CD4-positive, alpha-beta T cell treated with Interferon alpha-2 for 1 hour (primary cell): Measurements from ENCODE around the gene FLRT2.

Source experiments
- DNase-seq, 2 donors: peaks; one replicate each; pipeline ENCODE4 v3.0.0-alpha.2; 2020 to 2022

Gene FLRT2

GRCh38 chr14:85601690-85602089 is 71.7 kb downstream of the FLRT2 start:
- DNase-seq: no peak

GRCh38 chr14:85602345-85602744 is 72.4 kb downstream of the FLRT2 start:
- no peak for DNase-seq

GRCh38 chr14:85604021-85604420 is 74.1 kb downstream of the FLRT2 start:
- DNase-seq: no peak

DNA sequence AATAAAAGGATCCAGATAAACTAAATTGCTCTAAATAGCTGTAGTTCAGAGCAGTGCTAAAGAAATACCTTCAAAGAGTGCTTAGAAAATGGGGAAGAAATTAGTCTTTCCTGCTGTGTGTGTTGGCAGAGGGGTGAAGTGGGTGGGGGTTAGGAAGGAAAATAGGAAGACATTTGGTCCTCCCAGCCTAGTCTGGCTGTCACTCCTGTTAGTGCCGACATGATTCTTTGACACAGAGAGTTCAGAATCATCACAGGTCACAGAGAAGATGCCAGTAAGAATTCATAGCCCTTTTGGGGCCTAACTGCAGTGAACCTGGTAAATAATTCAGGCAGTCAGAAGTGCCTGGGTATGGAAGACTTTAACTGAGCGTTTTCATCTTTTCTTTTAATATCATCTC is 74.8 kb downstream of the FLRT2 start:
- DNase-seq: no peak

- DNase-seq: no peak
Measured at GRCh38 chr14:85607651-85608081, 77.7 kb downstream of the FLRT2 start.

GRCh38 chr14:85613496-85613895 is 83.6 kb downstream of the FLRT2 start:
- DNase-seq: no peak

GRCh38 chr14:85616386-85616885 is 86.5 kb downstream of the FLRT2 start:
- no peak for DNase-seq

DNA sequence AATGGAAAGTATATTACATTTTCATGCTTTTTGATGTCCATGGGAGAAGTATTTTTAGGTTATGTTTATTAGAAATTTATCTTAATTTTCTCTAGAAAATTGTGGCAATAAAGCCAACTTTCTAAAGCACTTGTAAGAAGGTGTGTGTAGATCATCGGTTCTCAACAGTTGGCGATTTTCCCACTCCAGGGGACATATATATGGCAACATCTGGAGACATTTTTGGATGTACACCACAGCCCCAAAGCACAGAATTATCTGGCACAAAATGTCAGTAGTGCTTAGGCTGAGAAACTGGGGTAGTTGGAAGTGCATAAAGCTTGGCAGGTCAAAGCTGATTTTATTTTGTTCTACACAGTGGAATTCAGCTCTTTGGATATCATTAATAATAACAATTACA is 86.9 kb downstream of the FLRT2 start:
- DNase-seq: no peak

DNA sequence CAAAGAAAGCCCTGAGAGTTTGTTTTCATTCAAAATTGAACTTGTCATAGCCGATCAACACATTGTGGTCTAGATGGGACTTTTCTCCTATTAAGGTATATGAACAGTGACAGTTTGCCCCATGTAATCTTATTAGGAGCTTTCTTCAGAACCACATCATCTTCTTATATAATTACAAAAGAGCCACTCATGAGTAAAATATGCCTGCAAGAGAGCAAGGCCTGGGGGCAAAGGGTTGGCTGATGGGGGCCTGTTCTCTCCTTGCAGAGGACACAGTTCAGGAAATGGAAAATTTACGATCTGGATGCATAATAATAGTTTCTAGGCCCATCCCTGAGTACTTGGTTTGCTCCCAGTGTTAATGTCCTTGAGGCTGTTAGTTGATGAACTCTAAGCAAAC is 87.8 kb downstream of the FLRT2 start:
- DNase-seq: no peak

GRCh38 chr14:85618390-85618789 is 88.4 kb downstream of the FLRT2 start:
- DNase-seq: no peak

- DNase-seq: no peak
Measured at GRCh38 chr14:85618978-85619377, 89.0 kb downstream of the FLRT2 start.

DNA sequence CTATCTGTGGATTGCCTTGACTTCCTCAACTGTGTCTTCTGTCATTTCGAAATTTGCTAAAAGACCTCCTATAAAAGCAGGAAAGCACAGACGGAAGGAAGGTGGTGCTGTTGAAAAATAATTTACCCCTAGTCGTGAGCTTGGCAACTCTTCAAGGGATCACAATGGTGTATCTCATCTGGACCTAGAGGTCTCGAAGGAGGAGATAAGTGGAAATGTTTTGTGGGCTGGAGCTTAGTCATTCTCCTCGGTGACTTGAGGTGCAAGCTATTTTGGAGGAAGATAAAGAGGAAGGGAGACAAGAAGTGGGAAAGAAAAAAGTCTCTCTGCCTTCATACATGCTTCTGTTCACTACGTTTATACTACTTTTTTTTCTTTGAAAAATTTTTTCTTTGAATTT is 89.9 kb downstream of the FLRT2 start:
- no peak for DNase-seq

DNA sequence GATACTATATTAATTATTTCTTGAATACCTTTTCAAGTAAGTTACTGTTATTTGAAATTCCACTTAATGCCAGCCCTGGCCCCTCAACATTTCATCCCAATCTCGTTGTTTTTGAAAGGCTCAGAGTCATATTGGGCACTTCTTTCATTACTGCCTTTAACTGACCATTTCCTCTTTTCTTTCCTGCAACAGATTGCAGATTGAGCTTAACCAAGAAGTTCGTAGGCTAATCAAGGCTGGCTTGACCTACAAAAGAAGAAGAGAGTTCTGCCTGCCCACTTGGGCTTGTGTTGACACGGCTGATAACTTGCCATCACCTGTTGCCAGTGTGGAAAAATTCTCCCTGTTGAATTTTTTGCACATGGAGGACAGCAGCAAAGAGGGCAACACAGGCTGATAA is 91.0 kb downstream of the FLRT2 start:
- DNase-seq: no peak

DNA sequence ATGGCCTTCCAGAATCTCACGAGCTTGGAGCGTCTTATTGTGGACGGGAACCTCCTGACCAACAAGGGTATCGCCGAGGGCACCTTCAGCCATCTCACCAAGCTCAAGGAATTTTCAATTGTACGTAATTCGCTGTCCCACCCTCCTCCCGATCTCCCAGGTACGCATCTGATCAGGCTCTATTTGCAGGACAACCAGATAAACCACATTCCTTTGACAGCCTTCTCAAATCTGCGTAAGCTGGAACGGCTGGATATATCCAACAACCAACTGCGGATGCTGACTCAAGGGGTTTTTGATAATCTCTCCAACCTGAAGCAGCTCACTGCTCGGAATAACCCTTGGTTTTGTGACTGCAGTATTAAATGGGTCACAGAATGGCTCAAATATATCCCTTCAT is 92.2 kb downstream of the FLRT2 start:
- no peak for DNase-seq

- no peak for DNase-seq
Measured at GRCh38 chr14:85622986-85623685, 93.2 kb downstream of the FLRT2 start.

- DNase-seq: no peak
Measured at GRCh38 chr14:85625925-85626585, 96.1 kb downstream of the FLRT2 start.

DNA sequence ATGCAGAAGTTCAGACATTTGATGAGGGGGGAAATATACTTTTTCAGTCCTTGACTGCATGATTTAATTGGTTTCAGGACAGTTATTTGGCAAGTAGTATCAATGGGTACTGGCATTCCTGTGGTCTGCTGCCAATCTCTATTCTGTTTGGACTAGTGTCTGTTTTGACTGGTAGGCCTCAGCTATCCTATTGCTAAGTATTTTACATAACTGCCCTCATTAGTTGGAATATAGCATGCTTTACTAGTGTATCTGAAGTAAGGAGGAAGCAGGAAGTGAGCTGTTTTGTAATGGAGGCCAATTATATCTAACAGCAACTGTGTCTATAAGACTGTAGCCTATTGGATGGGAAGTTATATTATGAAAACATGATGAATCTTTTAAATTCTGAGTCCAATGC is 104.3 kb downstream of the FLRT2 start:
- DNase-seq: no peak

DNA sequence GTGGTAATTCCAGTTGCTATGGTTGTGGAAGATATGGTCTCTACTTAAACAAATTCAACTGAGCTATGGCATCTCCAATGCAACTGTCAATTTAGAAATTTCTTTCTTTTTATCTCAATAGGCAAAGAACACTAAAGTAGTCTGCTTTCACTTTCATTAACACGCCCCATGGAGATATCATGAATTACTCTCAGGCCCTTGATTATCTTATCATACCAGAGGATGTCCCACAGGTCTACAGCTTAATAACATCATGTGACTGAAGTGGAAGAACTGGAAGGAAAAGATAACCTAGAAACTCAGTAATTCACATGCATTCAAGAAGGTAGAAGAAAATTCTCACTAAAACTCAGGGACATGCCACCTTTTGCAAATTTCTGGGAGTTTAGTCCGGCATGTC is 114.3 kb downstream of the FLRT2 start:
- no peak for DNase-seq

DNA sequence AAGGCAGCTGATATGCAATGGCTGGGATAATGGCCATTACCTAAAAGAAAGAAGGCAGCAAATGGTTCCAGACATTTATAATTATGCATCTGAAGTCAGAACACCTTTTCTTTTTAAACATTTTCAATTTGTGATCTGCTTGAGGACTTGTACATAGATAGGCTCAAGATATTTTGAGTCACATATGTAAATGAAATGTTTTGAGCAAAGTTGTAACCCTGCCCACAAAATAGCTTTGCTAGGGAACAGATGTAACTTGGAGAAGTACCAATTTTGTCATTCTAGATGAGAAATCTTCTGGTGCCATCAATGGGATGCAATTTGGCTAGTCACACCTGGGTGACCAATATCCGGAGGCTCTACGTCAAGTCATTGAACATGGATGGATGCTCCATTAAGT is 123.1 kb downstream of the FLRT2 start:
- no peak for DNase-seq

DNA sequence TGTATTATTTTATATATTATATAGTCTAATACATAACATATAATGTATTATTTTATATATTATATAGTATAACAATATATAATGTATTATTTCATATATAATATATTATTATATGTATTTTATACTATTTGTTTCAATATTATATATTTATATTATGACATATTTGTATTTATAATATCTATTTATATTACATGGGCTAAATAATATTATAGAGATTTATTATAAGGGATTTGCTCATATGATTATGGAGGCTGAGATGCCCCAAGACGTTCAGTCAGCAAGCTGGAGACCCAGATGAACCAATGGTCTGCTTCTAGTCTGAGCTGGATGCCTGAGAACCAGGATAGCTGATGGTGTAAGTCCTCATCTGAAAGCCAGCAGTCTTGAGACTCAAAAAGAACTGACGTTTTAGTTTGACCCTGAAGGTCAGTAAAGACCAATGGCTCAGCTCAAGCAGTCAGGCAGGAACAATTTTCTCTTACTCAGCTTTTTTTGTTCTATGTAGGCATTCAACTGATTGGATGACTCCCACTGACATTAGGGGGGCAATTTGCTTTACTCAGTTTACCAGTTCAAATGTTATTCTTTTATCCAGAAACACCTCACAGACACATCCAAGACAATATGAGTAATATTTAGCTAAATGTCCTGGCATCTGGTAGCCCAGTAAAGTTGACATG is 130.4 kb downstream of the FLRT2 start:
- DNase-seq: no peak

- no peak for DNase-seq
Measured at GRCh38 chr14:85662096-85662495, 132.2 kb downstream of the FLRT2 start.

GRCh38 chr14:85663256-85663655 is 133.3 kb downstream of the FLRT2 start:
- DNase-seq: no peak

DNA sequence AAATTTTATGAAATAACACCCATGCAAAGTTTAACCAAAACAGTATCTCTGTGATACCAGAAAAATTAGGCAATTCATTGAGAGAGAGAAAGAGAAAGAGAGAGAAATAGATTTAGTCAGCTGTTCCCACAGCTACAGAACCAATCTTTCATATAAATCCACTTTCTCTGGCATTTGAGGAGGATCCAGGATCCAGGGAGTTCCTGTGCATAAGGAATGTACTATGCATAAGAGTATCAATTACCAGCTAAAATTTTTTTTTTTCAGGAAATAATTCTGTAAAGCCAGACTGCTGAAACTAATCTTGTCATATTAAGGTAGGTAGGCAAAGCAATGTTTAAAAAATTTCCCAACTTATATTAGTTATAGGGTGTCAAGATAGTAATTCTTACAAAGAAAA is 133.7 kb downstream of the FLRT2 start:
- DNase-seq: no peak

DNA sequence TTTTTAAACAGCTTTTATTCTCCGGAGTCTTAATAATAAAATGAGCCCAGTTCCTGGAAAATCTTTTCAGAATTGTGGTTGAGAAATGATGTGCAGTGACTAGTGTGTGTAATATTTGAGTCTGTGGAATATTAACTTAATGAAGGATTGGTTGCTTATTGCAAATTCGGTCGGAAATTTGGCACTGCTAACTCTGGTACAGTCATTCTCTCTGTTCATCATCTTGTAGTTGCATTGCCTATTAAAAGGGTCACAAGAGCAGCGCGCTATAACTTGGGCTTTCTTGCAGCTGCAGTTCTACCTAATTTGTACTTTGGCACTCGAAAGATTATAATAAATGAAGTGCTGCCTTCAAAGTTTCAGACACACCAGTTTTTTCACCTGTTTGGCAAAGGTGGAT is 146.0 kb downstream of the FLRT2 start:
- no peak for DNase-seq
